Spleen (tissue), 11 donors: ENCODE results near the gene DNAH6. TPM values are rescaled to one million over a fixed set of nuclear protein-coding genes. Genes with fewer than 3 reads are reported as not detected.

Experiments used
- DNase-seq: peaks from one replicate; pipeline ENCODE4 v3.0.0-alpha.2; 2020
- H3K27ac ChIP-seq, 8 donors: fragments of 200-600 bp; sonication (generic) in 7 of 8; 1 replicate in 4 of 8; 2 replicates in 4 of 8; pipeline versions ENCODE4 v1.5.0 to v1.8.0; 2016 to 2021; ENCODE audit warnings: inconsistent platforms in 4 of 8, mild to moderate bottlenecking in 4 of 8, moderate library complexity in 1 of 8
- H3K27me3 ChIP-seq, 7 donors: fragments of 200-600 bp; sonication (generic) in 6 of 7; replicated peaks in 1 of 7; 1 replicate in 4 of 7; 2 replicates in 3 of 7; pipeline versions ENCODE4 v1.5.0 to v1.8.0; 2016 to 2021; ENCODE audit warnings: inconsistent platforms in 3 of 7, mild to moderate bottlenecking in 1 of 7
- H3K36me3 ChIP-seq, 6 donors: fragments of 200-600 bp; sonication (generic) in 5 of 6; 1 replicate in 4 of 6; 2 replicates in 2 of 6; pipeline versions ENCODE4 v1.5.0 to v1.8.0; 2016 to 2021; ENCODE audit warnings: inconsistent platforms in 2 of 6
- H3K4me1 ChIP-seq, 6 donors: fragments of 200-600 bp; sonication (generic) in 5 of 6; 1 replicate in 3 of 6; 2 replicates in 3 of 6; pipeline versions ENCODE4 v1.5.0 to v1.8.0; 2016 to 2021; ENCODE audit warnings: inconsistent platforms in 3 of 6
- H3K4me3 ChIP-seq, 8 donors: fragments of 200-600 bp; sonication (generic) in 7 of 8; 1 replicate in 4 of 8; 2 replicates in 4 of 8; pipeline versions ENCODE4 v1.5.0 to v1.8.0; 2016 to 2021; ENCODE audit warnings: inconsistent platforms in 4 of 8, mild to moderate bottlenecking in 4 of 8, moderate library complexity in 2 of 8
- H3K9me3 ChIP-seq, 8 donors: fragments of 200-600 bp; sonication (generic) in 7 of 8; 1 replicate in 4 of 8; 2 replicates in 4 of 8; pipeline versions ENCODE4 v1.5.0 to v1.8.0; 2016 to 2021; ENCODE audit warnings: inconsistent platforms in 4 of 8
- CTCF ChIP-seq, 11 experiments: fragments of 200-600 bp in 7 of 11; fragments of 450-650 bp in 4 of 11; sonication (generic) in 4 of 11; IDR thresholded peaks in 8 of 11; conservative IDR thresholded peaks in 3 of 11; 1 replicate in 7 of 11; 2 replicates in 4 of 11; pipeline versions ENCODE4 v1.4.0 to v1.8.0; 2016 to 2021; ENCODE audit warnings: antibody characterized with exemption in 11 of 11, inconsistent platforms in 4 of 11, mild to moderate bottlenecking in 1 of 11
- POLR2A ChIP-seq, 3 donors: fragments of 450-650 bp; IDR thresholded peaks; one replicate each; pipeline ENCODE4 v1.5.1; 2017; ENCODE audit warnings: antibody characterized with exemption in 3 of 3, mild to moderate bottlenecking in 1 of 3
- POLR2AphosphoS5 ChIP-seq, 3 donors: sonication (generic); formaldehyde crosslinking; IDR thresholded peaks; one replicate each; pipeline ENCODE4 v1.5.1; 2017; ENCODE audit warnings: antibody characterized with exemption in 3 of 3
- WGBS, 5 donors: extraction: QIAGEN DNeasy Blood & Tissue Kit in 3 of 5; methylation state at CpG; one replicate each; pipeline versions ENCODE4 v1.1.5 to v1.1.7; 2013 to 2018; 5-methylcytosine and 5-hydroxymethylcytosine counted together
- intact Hi-C: fragments of 100-400 bp; cut with DNase I; formaldehyde crosslinking; loops from one replicate; pipeline ENCODE4 v1.15.0; 2023; ENCODE audit warnings: low total_unique reads
- polyA plus RNA-seq, 3 donors: library from polyadenylated mRNA; stranded (reverse); fragments of 200-250 nt; gene quantifications; one replicate each; pipeline ENCODE4 v1.2.1, GENCODE V29; 2013
- total RNA-seq, 7 donors: library from RNA; depleted of rRNA in 3 of 7; stranded (reverse); fragments of >200 nt in 3 of 7; fragmentation: NEBNext Ultra II Directional in 4 of 7; extraction: Animal tissue kit (Norgen Biotek cat#: 25700) in 4 of 7; gene quantifications; one replicate each; pipeline versions ENCODE4 v1.1.0 to v1.2.1, GENCODE V29; 2016 to 2021
- donor health status: healthy with polysubstance abuse.
- donor health status: DM: no; HTN: no; CAD: no; lungs with moderate emphysema.
- donor health status: DM: no; HTN: no; CAD: no.
- donor health status: Bipolar disorder and iron deficiency.
- donor health status: healthy.
- donor health status: DM: no; HTN: no; CAD: no.
- donor health status: DM: yes; HTN: yes; CAD: no.

DNAH6 gene
- total and polyA plus RNA-seq, 10 donors = 0.02 to 1.1 (median 0.43) TPM; not detected in 1

GRCh38 chr2:84534225-84534624, 17.9 kb downstream of the DNAH6 start:
- Histone ChIP-seq H3K27ac (no peak overlapping the region), H3K36me3 (no peaks in the 10 kb centered on the region), H3K4me3 (no peak overlapping the region), H3K27me3 (no peaks in the 10 kb centered on the region), H3K4me1 (no peaks in the 10 kb centered on the region), H3K9me3 (no peaks in the 10 kb centered on the region)
- intact Hi-C loops = no loop called here
- DNase-seq = no peak
- 22 to 47% (median 32%) methylated on average over 3 of the region's 3 CpGs for WGBS, 5 donors
- TF ChIP-seq POLR2A (IDR thresholded peaks at IDR 0.05) = no peak
- no peak for TF ChIP-seq POLR2AphosphoS5 (IDR thresholded peaks at IDR 0.05)
- no peak for TF ChIP-seq CTCF (IDR thresholded peaks at IDR 0.05 in 8 of 11, conservative IDR thresholded peaks at IDR 0.05 in 3 of 11)

- WGBS, 5 donors = 91 to 100% (median 92%) methylated on average over 1 of the region's 1 CpG
- intact Hi-C loops = no loop called here
- H3K27me3 ChIP-seq = no peaks in the 10 kb centered on the region
- no peaks in the 10 kb centered on the region for H3K36me3 ChIP-seq
- no peak overlapping the region for H3K4me3 ChIP-seq
- no peak for DNase-seq
- no peak overlapping the region for H3K27ac ChIP-seq
- no peaks in the 10 kb centered on the region for H3K4me1 ChIP-seq
- TF ChIP-seq CTCF (IDR thresholded peaks at IDR 0.05 in 8 of 11, conservative IDR thresholded peaks at IDR 0.05 in 3 of 11) (no peak), POLR2A (IDR thresholded peaks at IDR 0.05) (no peak), POLR2AphosphoS5 (IDR thresholded peaks at IDR 0.05) (no peak)
- no peaks in the 10 kb centered on the region for H3K9me3 ChIP-seq
These were observed 21.0 kb downstream of the DNAH6 start for GRCh38 chr2:84537251-84537650.

GRCh38 chr2:84539729-84540128, 23.4 kb downstream of the DNAH6 start:
- intact Hi-C loops = no loop called here

GRCh38 chr2:84545005-84545404, 28.7 kb downstream of the DNAH6 start:
- intact Hi-C loops = no loop called here
- no peak for DNase-seq

More at GRCh38 chr2:84539729-84540128, 23.4 kb downstream of the DNAH6 start:
- DNase-seq = no peak
- TF ChIP-seq CTCF (IDR thresholded peaks at IDR 0.05 in 8 of 11, conservative IDR thresholded peaks at IDR 0.05 in 3 of 11) (no peak), POLR2AphosphoS5 (IDR thresholded peaks at IDR 0.05) (no peak), POLR2A (IDR thresholded peaks at IDR 0.05) (no peak)
- no peak overlapping the region for H3K4me3 ChIP-seq
- H3K36me3 ChIP-seq = no peaks in the 10 kb centered on the region
- H3K9me3 ChIP-seq = no peaks in the 10 kb centered on the region
- no peaks in the 10 kb centered on the region for H3K27me3 ChIP-seq
- H3K27ac ChIP-seq = no peak overlapping the region
- H3K4me1 ChIP-seq = no peaks in the 10 kb centered on the region

More at GRCh38 chr2:84545005-84545404, 28.7 kb downstream of the DNAH6 start:
- H3K4me3 ChIP-seq = no peak overlapping the region
- no peaks in the 10 kb centered on the region for H3K36me3 ChIP-seq
- H3K27ac ChIP-seq = no peak overlapping the region
- TF ChIP-seq POLR2AphosphoS5 (IDR thresholded peaks at IDR 0.05) (no peak), POLR2A (IDR thresholded peaks at IDR 0.05) (no peak), CTCF (IDR thresholded peaks at IDR 0.05 in 8 of 11, conservative IDR thresholded peaks at IDR 0.05 in 3 of 11) (no peak)
- no peaks in the 10 kb centered on the region for H3K4me1 ChIP-seq
- no peaks in the 10 kb centered on the region for H3K27me3 ChIP-seq
- H3K9me3 ChIP-seq = no peaks in the 10 kb centered on the region
